HTERT RPE-1 (cell line): ENCODE results near the gene IRF5.
"Not testable (repeated sequence)": the region's sequence is repeated elsewhere in the genome, so short reads cannot be mapped to it uniquely, and the experiment has no call there.

Experiments
- in situ Hi-C: fragments of 300-500 bp; cut with MboI; formaldehyde crosslinking; loops from 4 replicates; pipeline ENCODE4 v1.14.3; 2020; ENCODE audit warnings: low sequenced_read_pairs

IRF5 gene

GRCh38 chr7:128955981-128956380 lies 18.3 kb downstream of the IRF5 start:
- in situ Hi-C loops = no loop called here

GRCh38 chr7:128959296-128959695 lies 21.6 kb downstream of the IRF5 start:
- in situ Hi-C loops = no loop called here

- in situ Hi-C loops = no loop called here
Observed at GRCh38 chr7:128961030-128961659, 23.4 kb downstream of the IRF5 start.

GRCh38 chr7:128962899-128963298 lies 25.2 kb downstream of the IRF5 start:
- in situ Hi-C loops = no loop called here

GRCh38 chr7:128963327-128963757 lies 25.6 kb downstream of the IRF5 start:
- in situ Hi-C loops = no loop called here

- in situ Hi-C loops = no loop called here
Observed at GRCh38 chr7:128968624-128969023, 30.9 kb downstream of the IRF5 start.

GRCh38 chr7:128974241-128974934 lies 36.7 kb downstream of the IRF5 start:
- in situ Hi-C loops = no loop called here

GRCh38 chr7:128982105-128982504 lies 44.4 kb downstream of the IRF5 start:
- in situ Hi-C loops = no loop called here

GRCh38 chr7:128985660-128986059 lies 47.9 kb downstream of the IRF5 start:
- in situ Hi-C loops = no loop called here

GRCh38 chr7:128986609-128987008 lies 48.9 kb downstream of the IRF5 start:
- in situ Hi-C loops = no loop called here

- in situ Hi-C loops = no loop called here
Observed at GRCh38 chr7:128988372-128988771, 50.6 kb downstream of the IRF5 start.

GRCh38 chr7:128989961-128990360 lies 52.2 kb downstream of the IRF5 start:
- in situ Hi-C loops = no loop called here

- in situ Hi-C loops = no loop called here
Observed at GRCh38 chr7:128993419-128993818, 55.7 kb downstream of the IRF5 start.

GRCh38 chr7:128994560-128994959 lies 56.8 kb downstream of the IRF5 start:
- in situ Hi-C loops = not testable (repeated sequence)

- in situ Hi-C loops = no loop called here
Observed at GRCh38 chr7:128997181-128997580, 59.5 kb downstream of the IRF5 start.
